BLaER1 (cell line): ENCODE results near the gene PNLIPRP3.
"Not testable (repeated sequence)": the region's sequence is repeated elsewhere in the genome, so short reads cannot be mapped to it uniquely, and the experiment has no call there.

ENCODE experiments used
- H3K27ac ChIP-seq: shearing (Covaris generic); formaldehyde crosslinking; 2 replicates; pipeline ENCODE4 v1.8.1; 2022
- H3K27me3 ChIP-seq: shearing (Covaris generic); formaldehyde crosslinking; 2 replicates; pipeline ENCODE4 v1.8.1; 2022
- H3K36me3 ChIP-seq: shearing (Covaris generic); formaldehyde crosslinking; 2 replicates; pipeline ENCODE4 v1.8.1; 2022
- H3K4me1 ChIP-seq: shearing (Covaris generic); formaldehyde crosslinking; 2 replicates; pipeline ENCODE4 v1.8.1; 2022
- H3K4me2 ChIP-seq: shearing (Covaris generic); formaldehyde crosslinking; 2 replicates; pipeline ENCODE4 v1.8.1; 2022
- H3K4me3 ChIP-seq: shearing (Covaris generic); formaldehyde crosslinking; 2 replicates; pipeline ENCODE4 v1.8.1; 2022
- H3K9ac ChIP-seq: shearing (Covaris generic); formaldehyde crosslinking; 2 replicates; pipeline ENCODE4 v1.8.1; 2022
- H3K9me3 ChIP-seq: shearing (Covaris generic); formaldehyde crosslinking; 2 replicates; pipeline ENCODE4 v1.8.1; 2022
- H4K20me1 ChIP-seq: shearing (Covaris generic); formaldehyde crosslinking; 2 replicates; pipeline ENCODE4 v1.8.1; 2022
- Cebpa-rat ChIP-seq: shearing (Covaris generic); IDR thresholded peaks from 2 replicates; pipeline ENCODE4 v1.8.1; 2022

Gene PNLIPRP3

DNA sequence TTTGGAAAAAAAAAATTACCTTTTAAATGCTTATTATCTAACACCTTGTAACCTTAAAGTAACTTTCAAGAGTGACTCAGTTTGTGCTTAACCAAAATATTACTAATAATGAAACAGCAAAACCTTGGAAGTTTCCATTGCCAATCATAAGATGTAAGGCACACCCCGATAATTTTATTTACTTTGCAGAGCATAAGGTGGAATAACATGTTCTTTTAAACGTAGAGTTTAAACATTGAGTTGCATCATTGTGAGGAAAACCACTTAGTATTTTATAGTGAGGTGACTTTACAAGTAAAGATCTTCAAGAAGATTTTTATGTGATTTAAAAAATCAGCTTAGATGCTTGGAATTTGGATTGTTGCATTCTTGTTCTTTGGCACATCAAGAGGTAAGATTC, at the start of gene PNLIPRP3:
TSS of gene PNLIPRP3 (plus strand) at position 177 of the 400 bp plus-strand sequence. CDS start at position 343, 166 bp downstream.
- Histone ChIP-seq H3K4me2 (no peak within 1 kb of the TSS), H3K4me1 (no peaks in the 10 kb centered on the region), H3K27me3 (no peaks in the 10 kb centered on the region), H3K36me3 (no peaks in the 10 kb centered on the region), H3K9me3 (no peaks in the 10 kb centered on the region), H3K27ac (no peak within 1 kb of the TSS), H3K9ac (no peak within 1 kb of the TSS), H3K4me3 (no peak within 1 kb of the TSS), H4K20me1 (no peaks in the 10 kb centered on the region)
- no peak for TF ChIP-seq Cebpa-rat

GRCh38 chr10:116382290-116382689, 45.4 kb upstream of the PNLIPRP3 start:
- H4K20me1 ChIP-seq = no peaks in the 10 kb centered on the region
- no peak overlapping the region for H3K9ac ChIP-seq
- H3K27me3 ChIP-seq = no peaks in the 10 kb centered on the region
- H3K4me2 ChIP-seq = no peak overlapping the region
- no peak overlapping the region for H3K27ac ChIP-seq
- H3K9me3 ChIP-seq = no peaks in the 10 kb centered on the region
- H3K36me3 ChIP-seq = no peaks in the 10 kb centered on the region
- no peak overlapping the region for H3K4me3 ChIP-seq
- TF ChIP-seq Cebpa-rat = no peak
- H3K4me1 ChIP-seq = no peaks in the 10 kb centered on the region

- no peak overlapping the region for H3K4me3 ChIP-seq
- no peak overlapping the region for H3K27ac ChIP-seq
- no peaks in the 10 kb centered on the region for H3K4me1 ChIP-seq
- no peaks in the 10 kb centered on the region for H3K27me3 ChIP-seq
- H3K9ac ChIP-seq = no peak overlapping the region
- no peaks in the 10 kb centered on the region for H3K9me3 ChIP-seq
- no peak overlapping the region for H3K4me2 ChIP-seq
- no peaks in the 10 kb centered on the region for H3K36me3 ChIP-seq
- H4K20me1 ChIP-seq = no peaks in the 10 kb centered on the region
- TF ChIP-seq Cebpa-rat = no peak
These were observed 42.3 kb upstream of the PNLIPRP3 start for GRCh38 chr10:116385311-116385710.

DNA sequence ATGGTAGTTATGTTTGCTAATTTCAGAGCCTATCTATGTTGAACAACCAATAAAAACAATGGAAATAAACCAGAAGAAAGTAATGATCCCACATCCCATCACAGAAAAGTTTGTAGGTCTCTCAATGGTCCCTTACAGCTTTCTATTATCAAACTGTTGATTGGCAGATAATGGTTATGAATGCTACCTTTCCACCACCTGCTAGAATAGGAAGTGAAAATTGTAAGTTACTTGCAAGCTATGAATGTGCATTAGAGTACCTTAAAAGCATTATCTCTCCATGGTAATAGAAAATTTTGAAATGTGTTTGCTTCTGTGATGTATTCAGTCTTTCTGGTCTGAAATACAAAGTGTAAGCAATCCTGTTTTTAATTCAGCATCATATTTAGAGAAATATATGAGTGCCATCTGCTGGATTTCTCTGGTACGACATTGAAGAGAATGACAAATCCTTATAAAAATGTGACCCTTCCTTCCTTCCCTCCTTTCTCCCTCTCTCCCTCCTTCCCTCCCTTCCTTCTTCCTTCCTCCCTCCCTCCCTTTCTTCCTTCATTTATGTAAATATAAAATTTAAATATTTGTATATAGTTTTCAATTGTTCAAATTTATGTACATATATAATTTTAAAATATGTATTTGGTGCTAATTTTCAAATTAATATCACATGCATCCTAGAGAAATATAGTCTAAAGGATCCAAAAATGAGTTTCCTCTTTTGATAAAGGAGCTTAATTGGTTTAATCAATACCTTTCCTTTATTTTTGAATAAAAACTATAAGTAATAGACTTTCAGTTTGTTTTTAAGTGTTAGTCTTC, 41.4 kb upstream of the PNLIPRP3 start:
- no peaks in the 10 kb centered on the region for H4K20me1 ChIP-seq
- no peak overlapping the region for H3K4me2 ChIP-seq
- H3K4me3 ChIP-seq = no peak overlapping the region
- H3K27me3 ChIP-seq = no peaks in the 10 kb centered on the region
- no peak for TF ChIP-seq Cebpa-rat
- H3K9me3 ChIP-seq = no peaks in the 10 kb centered on the region
- no peak overlapping the region for H3K9ac ChIP-seq
- no peaks in the 10 kb centered on the region for H3K4me1 ChIP-seq
- H3K27ac ChIP-seq = no peak overlapping the region
- H3K36me3 ChIP-seq = no peaks in the 10 kb centered on the region

GRCh38 chr10:116393246-116393831, 34.3 kb upstream of the PNLIPRP3 start:
- not testable (repeated sequence) for H3K4me3 ChIP-seq, H4K20me1 ChIP-seq, H3K27ac ChIP-seq, H3K27me3 ChIP-seq, H3K36me3 ChIP-seq, H3K4me1 ChIP-seq, H3K9ac ChIP-seq, H3K4me2 ChIP-seq
- peaks cover 18% of the 10 kb centered on the region for H3K9me3 ChIP-seq

DNA sequence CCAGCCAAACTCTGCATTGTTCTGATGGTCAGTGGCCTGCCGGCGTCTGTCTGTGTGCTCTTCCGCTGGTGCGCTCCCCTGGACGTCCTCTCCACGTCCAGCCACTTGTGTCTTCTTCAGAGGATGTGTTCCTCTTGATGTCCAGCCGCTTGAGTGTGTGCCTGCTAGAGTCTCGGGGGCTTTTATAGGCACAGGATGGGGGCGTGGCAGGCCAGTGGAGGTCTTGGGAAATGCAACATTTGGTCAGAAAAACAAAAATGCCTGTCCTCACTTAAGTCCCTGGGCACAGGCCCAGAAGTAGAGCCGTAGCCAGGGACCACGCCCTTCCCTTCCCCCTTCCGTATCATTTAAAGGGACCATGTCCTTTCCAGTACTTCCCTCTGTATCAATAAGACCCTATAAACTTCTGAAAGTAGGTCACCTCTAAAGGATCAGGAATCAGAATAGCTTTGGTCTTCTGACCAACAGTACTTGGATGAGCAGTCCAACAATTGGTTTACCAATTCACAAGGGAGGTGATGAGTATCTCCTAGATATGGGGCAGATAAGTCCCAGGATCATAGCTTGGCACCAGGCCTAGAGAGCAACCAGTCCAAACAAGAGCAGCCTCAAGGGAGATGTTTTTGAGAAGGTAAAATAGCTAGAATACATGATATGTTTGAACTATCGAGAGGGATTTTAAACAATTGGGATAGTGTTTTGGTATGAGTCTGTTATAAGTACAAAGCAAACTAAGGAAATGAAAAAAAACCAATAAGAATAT, 32.2 kb upstream of the PNLIPRP3 start:
- Histone ChIP-seq H3K4me3 (no peak overlapping the region), H3K36me3 (no peaks in the 10 kb centered on the region), H3K27ac (no peak overlapping the region), H3K4me2 (no peak overlapping the region), H3K9me3 (peaks cover 18% of the 10 kb centered on the region), H3K4me1 (no peaks in the 10 kb centered on the region), H3K9ac (no peak overlapping the region), H3K27me3 (no peaks in the 10 kb centered on the region), H4K20me1 (no peaks in the 10 kb centered on the region)
- TF ChIP-seq Cebpa-rat = no peak

GRCh38 chr10:116398224-116398623, 29.4 kb upstream of the PNLIPRP3 start:
- Histone ChIP-seq H3K9ac (no peak overlapping the region), H4K20me1 (no peaks in the 10 kb centered on the region), H3K4me3 (no peak overlapping the region), H3K27me3 (no peaks in the 10 kb centered on the region), H3K36me3 (no peaks in the 10 kb centered on the region), H3K4me1 (no peaks in the 10 kb centered on the region), H3K9me3 (peaks cover 14% of the 10 kb centered on the region), H3K4me2 (no peak overlapping the region), H3K27ac (no peak overlapping the region)
- TF ChIP-seq Cebpa-rat = no peak

- Histone ChIP-seq H3K9ac (no peak overlapping the region), H3K4me2 (no peak overlapping the region), H3K4me3 (no peak overlapping the region), H3K27me3 (no peaks in the 10 kb centered on the region), H4K20me1 (no peaks in the 10 kb centered on the region), H3K4me1 (no peaks in the 10 kb centered on the region), H3K36me3 (no peaks in the 10 kb centered on the region), H3K27ac (no peak overlapping the region), H3K9me3 (no peaks in the 10 kb centered on the region)
- TF ChIP-seq Cebpa-rat = no peak
These were observed 24.8 kb upstream of the PNLIPRP3 start for GRCh38 chr10:116402858-116403257.

DNA sequence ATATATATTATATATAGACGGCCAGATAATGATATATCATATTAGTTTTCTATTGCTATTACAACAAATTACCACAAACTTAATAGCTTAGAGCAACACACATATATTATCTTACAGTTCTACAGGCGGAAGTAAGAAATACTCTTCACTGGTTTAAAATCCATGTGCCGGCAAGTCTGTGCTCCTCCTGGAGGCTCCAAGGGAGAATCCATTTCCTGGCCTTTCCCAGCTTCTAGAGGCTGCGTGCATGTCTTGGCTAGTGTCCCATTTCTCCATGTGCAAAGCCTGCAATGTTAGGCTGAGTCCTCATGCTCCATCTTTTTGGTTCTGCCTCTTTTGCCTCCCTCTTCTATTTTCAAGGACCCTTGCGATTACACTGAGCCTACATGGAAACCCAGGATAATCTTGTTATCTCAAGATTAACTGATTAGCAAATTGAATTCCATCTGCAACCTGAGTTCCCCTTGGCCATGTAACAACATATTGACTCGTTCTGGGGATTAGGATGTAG, 23.9 kb upstream of the PNLIPRP3 start:
- no peaks in the 10 kb centered on the region for H3K4me1 ChIP-seq
- H4K20me1 ChIP-seq = no peaks in the 10 kb centered on the region
- no peak overlapping the region for H3K4me3 ChIP-seq
- H3K36me3 ChIP-seq = no peaks in the 10 kb centered on the region
- TF ChIP-seq Cebpa-rat = no peak
- no peaks in the 10 kb centered on the region for H3K27me3 ChIP-seq
- no peak overlapping the region for H3K4me2 ChIP-seq
- H3K27ac ChIP-seq = no peak overlapping the region
- no peaks in the 10 kb centered on the region for H3K9me3 ChIP-seq
- H3K9ac ChIP-seq = no peak overlapping the region

- H3K27ac ChIP-seq = no peak overlapping the region
- H3K4me1 ChIP-seq = no peaks in the 10 kb centered on the region
- H3K4me2 ChIP-seq = no peak overlapping the region
- H3K4me3 ChIP-seq = no peak overlapping the region
- H3K36me3 ChIP-seq = no peaks in the 10 kb centered on the region
- no peaks in the 10 kb centered on the region for H3K27me3 ChIP-seq
- no peak overlapping the region for H3K9ac ChIP-seq
- TF ChIP-seq Cebpa-rat = no peak
- H4K20me1 ChIP-seq = no peaks in the 10 kb centered on the region
- H3K9me3 ChIP-seq = no peaks in the 10 kb centered on the region
These were observed 18.9 kb upstream of the PNLIPRP3 start for GRCh38 chr10:116408719-116409118.
